Thyroid gland (tissue), 4 donors: Measurements from ENCODE around the gene ZNF618.

Experiments
- CTCF ChIP-seq, 6 experiments: fragments of 200-600 bp in 3 of 6; fragments of 450-650 bp in 3 of 6; sonication (generic) in 3 of 6; IDR thresholded peaks; one replicate each; pipeline ENCODE4 v1.5.1; 2016 to 2019; ENCODE audit warnings: antibody characterized with exemption in 6 of 6, mild to moderate bottlenecking in 2 of 6, inconsistent platforms in 1 of 6, moderate library complexity in 1 of 6
- POLR2A ChIP-seq, 2 donors: fragments of 450-650 bp; IDR thresholded peaks; one replicate each; pipeline ENCODE4 v1.6.1; 2017; ENCODE audit warnings: antibody characterized with exemption in 2 of 2, mild to moderate bottlenecking in 2 of 2, moderate library complexity in 1 of 2

GRCh38 chr9:114016629-114017423 lies 140.7 kb downstream of the ZNF618 start:
- no peak for TF ChIP-seq CTCF (IDR thresholded peaks at IDR 0.05)
- no peak for TF ChIP-seq POLR2A (IDR thresholded peaks at IDR 0.05)
